SU-DHL-6 (cell line): ENCODE measurements around the gene ZNF512B.

Source experiments
- H2AFZ ChIP-seq: fragments of 200-600 bp; sonication (generic); 2 replicates; pipeline ENCODE4 v1.6.1; 2014; ENCODE audit warnings: low read depth, mild to moderate bottlenecking, moderate library complexity, mixed read lengths, antibody characterized with exemption, low read length; ENCODE audit not compliant: severe bottlenecking
- H3F3A ChIP-seq: fragments of 200-600 bp; shearing (Covaris generic); 2 replicates; pipeline ENCODE4 v1.6.0; 2016; ENCODE audit warnings: antibody characterized with exemption, mild to moderate bottlenecking; ENCODE audit not compliant: insufficient read depth
- H3K27ac ChIP-seq: fragments of 200-600 bp; sonication (generic); 2 replicates; pipeline ENCODE4 v1.5.1; 2016; ENCODE audit warnings: low read depth, mild to moderate bottlenecking, low read length, moderate library complexity, mixed read lengths
- H3K27me3 ChIP-seq: fragments of 200-600 bp; sonication (generic), shearing (Covaris generic); 2 replicates; pipeline ENCODE4 v1.6.0; 2014; ENCODE audit warnings: mild to moderate bottlenecking, low read length
- H3K36me3 ChIP-seq: fragments of 200-600 bp; sonication (generic); 2 replicates; pipeline ENCODE4 v1.6.1; 2014; ENCODE audit warnings: mild to moderate bottlenecking, low read length, mixed read lengths
- H3K4me2 ChIP-seq: fragments of 300-600, 200-600 bp; shearing (Covaris generic), sonication (generic); 2 replicates; pipeline ENCODE4 v1.6.0; 2014; ENCODE audit warnings: low read length, low read depth, mild to moderate bottlenecking; ENCODE audit not compliant: poor library complexity, severe bottlenecking
- H3K4me3 ChIP-seq: fragments of 200-600 bp; sonication (generic); 2 replicates; pipeline ENCODE4 v1.5.1; 2014; ENCODE audit warnings: antibody characterized with exemption, low read length, mild to moderate bottlenecking, mixed read lengths; ENCODE audit not compliant: insufficient read depth, poor library complexity, severe bottlenecking
- H3K79me2 ChIP-seq: fragments of 200-600 bp; sonication (generic); 2 replicates; pipeline ENCODE4 v1.6.1; 2014; ENCODE audit warnings: mild to moderate bottlenecking, low read length, moderate library complexity; ENCODE audit not compliant: insufficient read depth
- H3K9ac ChIP-seq: fragments of 200-600 bp; sonication (generic); 2 replicates; pipeline ENCODE4 v1.7.0; 2014; ENCODE audit warnings: mild to moderate bottlenecking, low read length
- H3K9me2 ChIP-seq: fragments of 200-600 bp; sonication (generic); replicated peaks from 2 replicates; pipeline ENCODE4 v1.6.1; 2014; ENCODE audit warnings: low read length; ENCODE audit not compliant: insufficient read depth
- H3K9me3 ChIP-seq: fragments of 200-600 bp; sonication (generic); 2 replicates; pipeline ENCODE4 v1.6.1; 2014; ENCODE audit warnings: low read length, mixed read lengths; ENCODE audit not compliant: insufficient read depth
- H4K20me1 ChIP-seq: fragments of 200-600 bp; sonication (generic); 2 replicates; pipeline ENCODE4 v1.6.1; 2014; ENCODE audit warnings: low read depth, mild to moderate bottlenecking, antibody characterized with exemption, low read length, moderate library complexity, mixed read lengths
- CTCF ChIP-seq: fragments of 200-600 bp; sonication (generic); IDR thresholded peaks from one replicate; pipeline ENCODE4 v1.5.1; 2017; ENCODE audit warnings: antibody characterized with exemption, mild to moderate bottlenecking, low read length, moderate library complexity; ENCODE audit not compliant: insufficient read depth, poor library complexity, severe bottlenecking
- EZH2phosphoT487 ChIP-seq: fragments of 200-600 bp; sonication (generic), shearing (Covaris generic); conservative IDR thresholded peaks from 2 replicates; pipeline ENCODE4 v1.6.1; 2018; ENCODE audit warnings: mild to moderate bottlenecking, antibody characterized with exemption, low read length, moderate library complexity, mixed read lengths

ZNF512B gene

DNA sequence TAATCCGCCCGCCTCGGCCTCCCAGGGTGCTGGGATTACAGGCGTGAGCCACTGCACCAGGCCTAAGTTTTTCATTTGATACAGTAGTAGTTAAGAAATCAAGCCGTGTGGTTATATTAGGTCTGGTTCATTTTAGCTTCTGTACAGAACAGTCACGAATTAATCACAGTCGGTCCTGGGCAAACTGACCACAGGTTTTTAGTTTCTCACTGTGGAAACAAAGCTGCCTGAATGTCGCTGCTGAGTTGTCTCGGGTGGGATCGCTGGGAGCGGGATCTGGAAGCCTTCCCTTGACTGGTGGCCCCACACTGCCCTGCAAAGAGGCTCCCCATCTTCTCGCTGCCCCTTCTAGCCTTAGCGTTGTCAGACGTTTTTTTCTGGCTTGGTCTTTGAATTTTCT is 32.1 kb downstream of the ZNF512B start:
- Histone ChIP-seq H3K36me3 (no peaks in the 10 kb centered on the region), H3K4me3 (no peak overlapping the region), H3K27me3 (no peaks in the 10 kb centered on the region), H3F3A (no peaks in the 10 kb centered on the region; the same call in 1 of the 2 replicates), H3K27ac (no peak overlapping the region), H3K4me2 (no peak overlapping the region), H3K9me2 (no peaks in the 10 kb centered on the region), H3K9me3 (no peaks in the 10 kb centered on the region), H3K9ac (no peak overlapping the region), H2AFZ (no peak overlapping the region), H3K79me2 (no peaks in the 10 kb centered on the region), H4K20me1 (no peaks in the 10 kb centered on the region)
- TF ChIP-seq EZH2phosphoT487 (no peak), CTCF (no peak)

DNA sequence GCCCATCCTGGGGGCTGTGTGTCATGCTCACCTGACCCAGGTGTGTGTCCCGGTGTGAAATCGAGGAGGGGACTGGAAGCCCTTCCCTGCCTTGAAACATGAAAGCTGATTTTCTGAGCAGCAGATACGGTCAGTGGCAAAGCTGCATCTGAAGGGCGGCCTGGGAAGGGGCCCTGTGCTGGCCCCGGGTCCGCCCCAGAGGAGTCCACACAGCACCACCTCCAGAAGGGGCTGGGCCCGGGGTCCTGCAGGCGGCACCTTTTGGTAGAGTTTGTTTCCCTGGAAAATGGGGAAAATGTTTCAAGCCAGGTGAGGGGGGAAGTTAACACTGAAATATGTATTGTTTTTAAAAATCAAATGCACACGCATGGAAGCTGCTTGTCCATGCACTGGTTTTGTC is 34.3 kb downstream of the ZNF512B start:
- no peak overlapping the region for H3K27ac ChIP-seq
- no peaks in the 10 kb centered on the region for H3K36me3 ChIP-seq
- no peak overlapping the region for H3K4me2 ChIP-seq
- no peaks in the 10 kb centered on the region; the same call in 1 of the 2 replicates for H3F3A ChIP-seq
- no peak overlapping the region for H3K4me3 ChIP-seq
- no peaks in the 10 kb centered on the region for H3K79me2 ChIP-seq
- no peaks in the 10 kb centered on the region for H3K9me3 ChIP-seq
- H4K20me1 ChIP-seq, result no peaks in the 10 kb centered on the region
- H3K9me2 ChIP-seq, result no peaks in the 10 kb centered on the region
- no peak overlapping the region for H2AFZ ChIP-seq
- TF ChIP-seq EZH2phosphoT487 (no peak), CTCF (no peak)
- H3K27me3 ChIP-seq, result no peaks in the 10 kb centered on the region
- no peak overlapping the region for H3K9ac ChIP-seq

DNA sequence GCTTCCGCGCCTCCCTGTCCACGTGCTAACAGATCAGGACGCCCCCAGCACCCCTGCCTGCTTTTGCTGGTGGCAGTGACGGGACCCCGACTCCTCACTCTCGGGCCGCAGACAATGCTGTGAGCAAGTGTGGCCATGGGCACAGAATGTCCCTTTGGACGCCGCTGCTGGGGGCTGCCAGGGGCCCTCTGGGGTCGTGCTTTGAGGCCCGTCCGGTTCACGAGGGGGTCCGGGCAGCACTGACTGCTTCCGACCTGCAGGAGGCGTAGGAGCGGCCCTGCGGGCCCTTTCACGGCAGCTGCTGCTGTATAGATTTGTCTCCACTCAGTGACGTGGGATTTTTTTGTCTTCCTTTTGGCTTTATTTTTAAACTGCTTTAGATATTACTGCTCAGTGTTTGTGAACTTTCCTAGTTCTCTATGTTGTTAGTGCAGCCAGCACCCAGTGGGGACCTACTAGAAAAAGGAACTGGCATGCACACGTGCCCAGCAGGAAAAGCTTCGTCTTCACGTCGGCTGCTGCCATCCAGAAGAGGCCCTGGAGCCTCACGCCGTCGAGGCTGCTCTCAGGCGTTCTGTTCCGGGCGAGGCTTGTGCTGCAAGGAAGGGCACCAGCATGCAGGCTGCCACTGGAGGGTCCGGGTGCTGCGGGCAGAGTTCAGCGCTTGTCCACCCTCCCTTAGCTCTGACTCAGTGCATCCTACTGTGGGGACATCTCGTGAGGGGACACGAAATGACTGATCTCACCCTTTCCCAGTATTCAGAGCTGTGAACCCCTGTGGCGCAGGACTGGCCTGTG is 35.3 kb downstream of the ZNF512B start:
- H3K36me3 ChIP-seq, result no peaks in the 10 kb centered on the region

More for the DNA sequence above, 35.3 kb downstream of the ZNF512B start:
- Histone ChIP-seq H3K4me2 (no peak overlapping the region), H3K27me3 (no peaks in the 10 kb centered on the region), H2AFZ (no peak overlapping the region), H3K9ac (no peak overlapping the region), H3K79me2 (no peaks in the 10 kb centered on the region), H4K20me1 (no peaks in the 10 kb centered on the region), H3K9me3 (no peaks in the 10 kb centered on the region), H3K27ac (no peak overlapping the region), H3K4me3 (no peak overlapping the region), H3K9me2 (no peaks in the 10 kb centered on the region), H3F3A (no peaks in the 10 kb centered on the region; the same call in 1 of the 2 replicates)
- TF ChIP-seq EZH2phosphoT487, result no peak
- no peak for TF ChIP-seq CTCF
